Astrocyte of the cerebellum (primary cell): ENCODE data around the gene SATL1.

Source experiments
- DNase-seq: peaks from one replicate; pipeline ENCODE4 v3.0.0-alpha.2; 2011; ENCODE audit warnings: low read depth
- H3K4me3 ChIP-seq: 2 replicates; pipeline ENCODE4 v1.5.1; 2011; ENCODE audit warnings: mild to moderate bottlenecking, low read depth, low read length, moderate library complexity
- in situ Hi-C: cut with HindIII; loops from 2 replicates; pipeline ENCODE4 v1.10.0; 2017; ENCODE audit warnings: low sequenced_read_pairs
- TF ChIP-seq, protein P1 (sequence below): IDR thresholded peaks from 2 replicates; pipeline ENCODE4 v1.5.1; 2012; ENCODE audit warnings: low read length, low read depth, moderate library complexity, mild to moderate bottlenecking; ENCODE audit errors: missing control alignments

The SATL1 gene

DNA sequence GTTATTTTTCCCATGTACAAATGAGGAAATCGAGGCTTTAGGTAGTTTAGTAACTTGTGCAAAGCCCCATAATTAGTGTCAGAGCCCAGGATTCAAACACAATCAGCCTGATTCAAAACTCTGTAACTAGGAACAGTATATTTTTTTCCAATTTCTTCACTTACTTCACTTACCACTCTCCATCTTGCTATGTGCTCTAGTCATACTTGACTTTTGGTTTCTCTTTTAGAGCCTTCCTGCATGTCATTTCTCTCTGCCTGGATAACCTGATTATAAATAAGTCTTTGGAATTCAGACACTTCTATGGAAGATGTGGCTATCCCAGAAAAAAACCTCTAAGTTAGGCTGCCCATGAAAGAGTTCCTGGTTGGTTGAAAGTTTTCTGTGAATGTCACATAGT, 22.2 kb downstream of the SATL1 start:
- in situ Hi-C loops, result no loop called here
- no peak for DNase-seq
- H3K4me3 ChIP-seq, result no peak overlapping the region
- TF ChIP-seq, protein P1, sequence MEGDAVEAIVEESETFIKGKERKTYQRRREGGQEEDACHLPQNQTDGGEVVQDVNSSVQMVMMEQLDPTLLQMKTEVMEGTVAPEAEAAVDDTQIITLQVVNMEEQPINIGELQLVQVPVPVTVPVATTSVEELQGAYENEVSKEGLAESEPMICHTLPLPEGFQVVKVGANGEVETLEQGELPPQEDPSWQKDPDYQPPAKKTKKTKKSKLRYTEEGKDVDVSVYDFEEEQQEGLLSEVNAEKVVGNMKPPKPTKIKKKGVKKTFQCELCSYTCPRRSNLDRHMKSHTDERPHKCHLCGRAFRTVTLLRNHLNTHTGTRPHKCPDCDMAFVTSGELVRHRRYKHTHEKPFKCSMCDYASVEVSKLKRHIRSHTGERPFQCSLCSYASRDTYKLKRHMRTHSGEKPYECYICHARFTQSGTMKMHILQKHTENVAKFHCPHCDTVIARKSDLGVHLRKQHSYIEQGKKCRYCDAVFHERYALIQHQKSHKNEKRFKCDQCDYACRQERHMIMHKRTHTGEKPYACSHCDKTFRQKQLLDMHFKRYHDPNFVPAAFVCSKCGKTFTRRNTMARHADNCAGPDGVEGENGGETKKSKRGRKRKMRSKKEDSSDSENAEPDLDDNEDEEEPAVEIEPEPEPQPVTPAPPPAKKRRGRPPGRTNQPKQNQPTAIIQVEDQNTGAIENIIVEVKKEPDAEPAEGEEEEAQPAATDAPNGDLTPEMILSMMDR, result no peak

GRCh38 chrX:85215946-85216345, 27.6 kb downstream of the SATL1 start:
- TF ChIP-seq, protein P1, result no peak
- in situ Hi-C loops, result no loop called here
- DNase-seq, result no peak
- H3K4me3 ChIP-seq, result no peak overlapping the region

GRCh38 chrX:85213792-85214530, 29.6 kb downstream of the SATL1 start:
- DNase-seq, result no peak
- no peak overlapping the region for H3K4me3 ChIP-seq
- in situ Hi-C loops, result no loop called here
- TF ChIP-seq, protein P1, result no peak

DNA sequence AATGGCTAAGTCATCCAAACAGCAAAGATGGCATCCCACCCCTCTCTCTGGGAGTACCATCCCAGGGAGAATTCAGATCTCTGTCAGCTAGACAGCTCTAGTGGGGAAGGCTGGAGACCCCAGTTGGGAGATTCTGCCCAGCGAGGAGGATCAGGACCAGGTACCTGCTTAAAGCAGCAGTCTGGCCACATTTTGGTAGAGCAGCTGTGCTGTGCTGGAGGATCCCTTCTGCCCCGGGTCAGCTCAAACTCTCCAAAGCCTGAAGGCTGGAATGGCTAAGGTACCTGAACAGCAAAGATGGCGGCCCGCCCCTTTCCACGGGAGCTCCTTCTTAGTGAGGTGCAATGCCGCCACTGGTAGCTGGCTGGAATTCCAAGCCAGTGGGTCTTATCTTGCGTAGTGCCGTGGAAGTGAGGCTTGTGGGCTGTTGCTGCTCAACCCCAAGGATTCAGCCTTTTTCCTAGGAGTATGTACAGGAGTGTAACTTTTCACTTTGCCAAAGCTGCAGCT, 40.1 kb downstream of the SATL1 start:
- in situ Hi-C loops, result no loop called here
- TF ChIP-seq, protein P1, result no peak
- DNase-seq, result no peak
- no peak overlapping the region for H3K4me3 ChIP-seq

DNA sequence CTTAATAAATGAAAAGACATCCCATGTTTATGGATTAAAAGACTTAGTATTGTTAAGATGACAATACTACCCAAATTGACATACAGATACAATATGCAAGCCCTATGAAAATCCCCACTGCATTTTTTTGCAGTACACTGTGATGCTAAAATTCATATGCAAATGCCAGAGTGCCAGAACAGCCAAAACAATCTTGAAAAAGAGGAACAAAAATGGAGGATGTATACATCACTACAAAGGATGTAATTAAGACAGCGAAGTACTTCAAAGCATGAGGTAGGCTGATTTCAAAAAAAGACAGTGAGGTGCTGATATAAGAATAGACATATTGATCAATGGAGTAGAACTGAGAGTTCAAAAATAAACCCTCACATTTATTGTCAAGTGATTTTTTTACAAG, 47.3 kb downstream of the SATL1 start:
- H3K4me3 ChIP-seq, result no peak overlapping the region
- in situ Hi-C loops, result no loop called here

DNA sequence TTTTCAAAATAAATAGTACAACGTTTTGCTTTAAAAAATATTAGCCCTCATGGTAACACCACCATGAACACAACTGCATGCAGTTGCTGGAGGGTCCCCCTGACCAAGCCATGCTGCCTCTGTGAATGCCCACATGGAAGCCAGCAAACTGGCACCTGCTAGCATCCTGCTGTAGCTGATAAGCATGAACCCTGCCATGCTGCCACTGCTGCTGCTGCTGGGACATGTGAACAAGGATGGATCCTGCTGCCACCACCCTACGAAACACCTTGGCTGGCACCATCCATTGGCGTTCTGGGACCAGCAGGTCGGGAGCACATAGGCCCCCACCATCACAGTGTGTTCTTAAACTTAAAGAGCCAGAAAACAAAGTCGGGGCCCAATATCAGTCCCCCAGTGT, 83.9 kb downstream of the SATL1 start:
- H3K4me3 ChIP-seq, result no peak overlapping the region
- TF ChIP-seq, protein P1, result no peak
- in situ Hi-C loops, result no loop called here
- DNase-seq, result no peak

More for the DNA sequence above, 47.3 kb downstream of the SATL1 start:
- no peak for DNase-seq
- TF ChIP-seq, protein P1, result no peak
